Skin epidermis (tissue), 12 donors: Measurements from ENCODE around the gene DAO.
A peak's percentile ranks its signal among the peaks of the same experiment; 100 is the strongest.
"Not testable (repeated sequence)": the region's sequence is repeated elsewhere in the genome, so short reads cannot be mapped to it uniquely, and the experiment has no call there.

ENCODE experiments used
- H3K27ac ChIP-seq, 21 experiments: fragments of 200-600 bp; sonication (generic) in 11 of 21; one replicate each; pipeline ENCODE4 v1.5.0; 2020; ENCODE audit warnings: mild to moderate bottlenecking in 3 of 21, inconsistent platforms in 2 of 21, moderate library complexity in 2 of 21
- H3K4me3 ChIP-seq, 7 experiments: fragments of 200-600 bp; sonication (generic) in 2 of 7; one replicate each; pipeline ENCODE4 v1.5.0; 2020; ENCODE audit warnings: inconsistent platforms in 2 of 7, mild to moderate bottlenecking in 2 of 7, moderate library complexity in 1 of 7

Gene DAO

DNA sequence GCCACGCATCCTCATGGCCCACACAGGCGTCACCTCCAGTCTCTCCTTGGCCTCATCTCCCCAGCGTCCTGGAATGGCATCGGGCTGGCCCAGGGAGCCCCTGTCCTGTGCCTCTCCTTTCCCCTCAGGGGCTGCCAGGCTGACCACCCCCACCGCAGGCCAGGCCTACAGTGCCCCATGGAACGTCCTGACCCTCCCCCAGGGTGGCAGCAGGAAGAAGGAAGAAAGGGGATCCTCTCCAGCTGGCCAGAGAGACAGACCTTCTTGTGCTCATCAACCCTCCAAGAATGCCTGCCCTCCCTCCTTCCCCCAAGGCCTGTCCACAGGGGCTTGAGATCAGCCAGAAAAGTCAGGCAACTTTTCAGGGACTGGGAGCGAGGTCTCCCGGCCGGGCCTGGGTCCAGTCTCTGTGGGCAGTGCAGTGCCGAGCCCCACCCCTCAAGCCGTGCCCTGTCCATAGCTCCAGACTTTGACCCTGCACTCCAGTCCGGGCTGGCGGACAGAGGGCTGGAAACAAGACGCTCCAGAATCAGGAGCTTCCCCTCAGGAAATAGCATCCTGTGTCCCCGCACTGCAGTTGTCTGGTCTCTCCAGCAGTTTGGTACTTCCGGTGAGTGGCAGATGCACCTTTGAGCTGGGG is at the start of gene DAO:
DAO (plus strand) TSS at position 478 of the 640 bp plus-strand sequence. CDS start 4,915 bp downstream, outside the sequence.
- no peak within 1 kb of the TSS for H3K4me3 ChIP-seq
- H3K27ac ChIP-seq: no peak within 1 kb of the TSS

DNA sequence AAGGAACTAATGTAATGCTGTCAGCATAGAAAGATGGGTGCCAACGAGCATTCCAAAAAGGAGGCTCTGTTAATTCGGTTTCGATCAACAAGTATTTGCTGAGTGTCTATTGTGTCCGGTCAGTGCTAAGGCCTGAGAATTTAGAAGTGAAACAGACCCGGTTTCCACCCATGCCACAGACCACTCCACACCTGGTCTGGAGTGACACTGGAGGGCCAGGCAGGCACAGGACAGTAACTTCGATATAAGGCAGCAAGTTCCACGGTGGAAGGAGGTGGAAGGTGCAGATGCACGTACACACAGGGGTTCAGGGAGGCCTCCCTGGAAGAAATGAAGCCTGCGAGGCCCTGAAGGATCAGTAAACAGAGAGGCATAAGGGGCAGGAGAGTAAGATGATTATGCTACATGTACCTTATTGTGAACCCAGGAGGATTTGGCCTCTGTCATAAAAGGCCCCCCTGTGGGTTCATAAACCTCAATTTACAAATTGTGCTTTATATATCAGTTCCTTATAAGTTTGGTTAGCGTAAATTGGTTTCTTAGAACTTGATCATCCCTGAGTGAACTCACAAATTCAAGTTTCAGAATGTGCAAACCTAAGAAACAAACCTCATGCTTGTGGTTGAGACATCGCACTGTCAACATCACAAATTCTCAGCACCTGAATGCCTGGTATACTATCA is 48.4 kb upstream of the DAO start:
- no peak overlapping the region for H3K4me3 ChIP-seq
- H3K27ac ChIP-seq: peak overlapping the region in 11 of 21 experiments; percentile 5 to 87 (median 61)

DNA sequence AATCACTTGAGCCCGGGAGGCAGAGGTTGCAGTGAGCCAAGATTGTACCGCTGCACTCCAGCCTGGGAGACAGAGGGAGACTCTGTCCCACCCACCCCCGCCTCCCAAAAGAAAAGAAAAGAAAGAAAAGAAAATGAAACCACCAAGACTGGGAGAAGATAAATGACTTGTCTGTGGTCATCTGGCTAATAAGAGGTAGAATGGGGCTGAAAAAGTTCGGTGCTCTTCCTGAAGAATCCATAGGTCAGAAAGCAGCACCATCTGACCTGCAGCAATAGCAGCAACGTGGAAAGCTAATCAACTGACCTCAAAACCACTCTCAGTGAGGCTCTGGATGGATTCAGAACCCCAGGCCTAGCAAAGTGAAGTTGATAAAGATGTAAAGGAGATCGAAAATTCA is 47.7 kb upstream of the DAO start:
- Histone ChIP-seq H3K4me3 (no peak overlapping the region), H3K27ac (peak overlapping the region in 16 of 21 experiments; percentile 12 to 87 (median 74))

DNA sequence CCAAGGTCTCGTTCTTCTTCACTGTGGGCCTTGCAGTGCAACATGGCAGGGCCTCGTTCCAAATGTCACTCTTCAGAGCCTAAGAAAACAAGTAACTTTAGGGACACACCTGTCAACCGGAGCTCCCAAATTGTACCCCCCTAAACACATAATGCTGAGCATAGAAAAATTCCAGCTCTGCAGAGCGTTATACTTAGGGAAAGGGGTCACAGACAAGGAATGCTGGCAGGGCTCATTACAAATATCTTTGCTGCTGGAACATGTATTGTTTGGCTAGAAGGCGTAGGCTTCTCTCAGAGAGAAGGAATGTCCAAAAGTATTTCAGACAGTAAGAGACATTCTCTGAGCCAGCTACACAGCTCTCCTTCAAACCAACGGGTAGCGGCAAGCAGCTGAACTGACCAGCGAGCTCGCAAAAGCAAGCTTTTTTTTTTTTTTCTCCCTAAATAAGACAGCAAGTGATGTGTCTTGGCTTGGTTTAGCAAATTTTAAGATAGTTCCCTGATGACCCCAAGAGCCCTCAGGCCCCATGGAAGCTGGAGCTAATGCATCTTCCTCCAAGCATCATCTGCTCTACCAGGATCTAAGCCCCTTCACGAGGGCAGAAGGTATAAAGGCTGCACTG is 47.0 kb upstream of the DAO start:
- Histone ChIP-seq H3K27ac (peak overlapping the region in 20 of 21 experiments; percentile 2 to 87 (median 71)), H3K4me3 (no peak overlapping the region)

GRCh38 chr12:108833355-108833733 is 46.5 kb upstream of the DAO start:
- H3K4me3 ChIP-seq: no peak overlapping the region
- H3K27ac ChIP-seq: peak overlapping the region in 20 of 21 experiments; percentile 2 to 87 (median 71)

DNA sequence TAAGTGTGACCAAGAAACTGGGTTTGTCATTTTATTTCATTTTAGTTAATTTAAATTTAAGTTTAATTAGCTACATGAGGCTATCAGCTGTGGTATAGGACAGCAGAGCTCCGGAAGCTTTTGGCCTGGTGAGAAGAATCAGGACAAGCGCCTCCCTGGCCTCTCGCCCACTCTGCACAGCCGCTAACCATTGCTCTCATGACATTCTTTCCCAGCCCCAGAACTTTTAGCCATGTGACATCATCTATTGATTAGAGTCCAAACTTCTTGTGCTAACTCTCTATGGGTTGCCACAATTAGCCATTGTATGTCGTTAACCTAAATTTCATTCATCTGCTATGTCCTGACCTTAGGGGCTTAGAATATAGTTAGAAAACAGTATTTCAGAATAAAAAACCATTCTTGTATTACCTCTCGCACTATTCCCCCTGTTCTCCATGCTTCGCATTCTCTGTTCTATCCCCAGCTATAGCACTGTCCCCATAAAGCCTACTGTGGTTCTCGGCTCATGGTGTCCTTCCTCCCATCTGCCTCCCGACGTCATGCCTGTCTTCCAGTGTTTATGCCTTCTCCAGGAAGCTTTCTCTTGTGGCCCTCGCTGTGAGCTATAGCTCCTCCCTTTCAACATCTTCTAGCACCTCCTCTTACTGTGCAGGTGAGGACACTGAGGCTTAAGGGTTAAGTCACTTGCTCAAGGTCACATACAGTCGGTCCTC is 46.0 kb upstream of the DAO start:
- Histone ChIP-seq H3K4me3 (no peak overlapping the region), H3K27ac (peak overlapping the region in 20 of 21 experiments; percentile 31 to 87 (median 71))

DNA sequence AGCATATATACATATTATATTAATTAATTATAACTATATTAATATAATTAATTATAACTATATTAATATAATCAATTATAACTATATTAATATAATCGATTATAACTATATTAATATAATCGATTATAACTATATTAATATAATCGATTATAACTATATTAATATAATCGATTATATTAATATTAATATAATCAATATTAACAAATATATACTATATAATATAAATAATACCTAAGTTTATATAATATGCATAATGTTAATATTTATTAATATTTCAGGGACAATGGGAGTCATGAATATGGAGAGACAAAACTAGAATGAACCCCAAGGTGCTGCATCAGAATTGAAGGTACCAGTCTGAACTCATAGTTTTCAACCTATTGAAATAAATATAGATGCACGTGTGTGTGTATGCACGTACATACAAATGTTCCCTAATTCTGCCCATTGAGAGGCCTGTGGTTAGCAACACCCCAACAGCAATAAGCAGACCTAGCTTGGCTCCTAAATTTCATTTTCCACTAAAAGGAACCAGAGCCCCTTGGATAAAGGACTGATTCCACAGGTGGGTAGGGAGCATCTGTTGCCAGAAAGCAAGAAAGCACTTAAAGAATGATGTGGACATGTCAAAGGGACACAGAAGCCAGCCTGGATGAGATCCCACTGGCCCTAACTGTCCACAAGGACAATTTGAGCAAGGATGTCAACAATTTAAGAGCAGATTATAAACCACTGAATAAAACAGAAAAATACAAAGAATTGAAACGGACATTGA is 43.8 kb upstream of the DAO start:
- Histone ChIP-seq H3K27ac (peak overlapping the region in 7 of 21 experiments; percentile 72 to 92 (median 88)), H3K4me3 (no peak overlapping the region)

GRCh38 chr12:108837239-108837638 is 42.7 kb upstream of the DAO start:
- H3K4me3 ChIP-seq: no peak overlapping the region
- peak overlapping the region in 16 of 21 experiments; percentile 67 to 92 (median 87) for H3K27ac ChIP-seq

GRCh38 chr12:108837680-108838079 is 42.2 kb upstream of the DAO start:
- Histone ChIP-seq H3K27ac (peak overlapping the region in 20 of 21 experiments; percentile 67 to 92 (median 84)), H3K4me3 (no peak overlapping the region)

GRCh38 chr12:108838194-108839017 is 41.5 kb upstream of the DAO start:
- Histone ChIP-seq H3K27ac (peak overlapping the region in 20 of 21 experiments; percentile 67 to 92 (median 84)), H3K4me3 (no peak overlapping the region)

- peak overlapping the region in 20 of 21 experiments; percentile 57 to 92 (median 84) for H3K27ac ChIP-seq
- H3K4me3 ChIP-seq: no peak overlapping the region
These were observed 40.6 kb upstream of the DAO start for GRCh38 chr12:108839018-108839889.

- Histone ChIP-seq H3K27ac (peak overlapping the region in 20 of 21 experiments; percentile 57 to 92 (median 84)), H3K4me3 (no peak overlapping the region)
These were observed 40.0 kb upstream of the DAO start for GRCh38 chr12:108839890-108840230.

DNA sequence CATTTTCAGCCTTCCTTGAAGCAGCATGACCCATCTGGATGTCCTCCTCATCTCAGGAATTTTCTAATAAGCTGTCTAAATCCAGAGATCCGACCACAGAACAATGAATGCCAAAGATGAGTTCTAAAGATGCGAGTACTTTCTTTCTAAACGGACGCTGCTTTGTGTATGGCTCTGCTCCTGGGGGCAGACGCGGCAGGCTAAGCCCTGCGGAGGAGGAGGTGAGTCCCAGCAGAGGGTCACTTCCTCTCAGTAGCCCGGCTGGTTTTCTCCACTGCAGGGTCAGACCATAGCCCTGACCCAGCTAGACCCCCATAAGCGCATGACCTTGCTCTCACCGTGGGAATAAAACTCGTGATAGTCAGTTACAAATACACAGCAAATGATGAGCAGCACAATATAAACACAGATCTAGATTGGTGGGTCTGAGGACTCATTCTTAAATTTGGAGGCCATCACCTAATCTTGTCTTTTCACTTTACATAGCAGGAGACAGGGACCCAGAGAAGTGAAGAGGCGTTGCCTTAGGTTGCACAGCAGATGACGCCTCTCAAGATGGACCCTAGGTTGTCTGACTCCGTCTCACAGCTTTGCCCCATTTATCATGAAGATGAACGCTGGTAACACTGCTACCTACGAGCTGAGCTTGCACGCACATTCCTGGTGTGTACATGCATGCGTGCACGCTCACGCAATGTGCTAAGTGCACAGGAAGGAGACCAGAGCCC is 39.1 kb upstream of the DAO start:
- H3K27ac ChIP-seq: peak overlapping the region in 16 of 21 experiments; percentile 67 to 92 (median 84)
- H3K4me3 ChIP-seq: no peak overlapping the region

DNA sequence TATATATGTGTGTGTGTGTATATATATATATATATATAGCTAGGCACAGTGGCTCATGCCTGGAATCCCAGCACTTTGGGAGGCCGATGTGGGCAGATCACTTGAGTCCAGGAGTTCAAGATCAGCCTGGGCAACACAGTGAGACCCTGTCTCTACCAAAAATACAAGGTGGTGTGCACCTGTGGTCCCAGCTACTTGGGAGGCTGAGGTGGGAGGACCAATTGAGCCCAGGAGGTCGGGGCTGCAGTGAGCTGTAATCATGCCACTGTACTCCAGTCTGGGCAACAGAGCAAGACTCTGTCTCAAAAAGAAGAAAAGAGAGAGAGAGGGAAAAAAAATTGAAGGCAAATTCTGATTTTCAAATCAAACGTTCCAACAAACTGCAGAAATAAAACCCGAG is 38.1 kb upstream of the DAO start:
- H3K27ac ChIP-seq: peak overlapping the region in 10 of 21 experiments; percentile 6 to 90 (median 39)
- not testable (repeated sequence) for H3K4me3 ChIP-seq

DNA sequence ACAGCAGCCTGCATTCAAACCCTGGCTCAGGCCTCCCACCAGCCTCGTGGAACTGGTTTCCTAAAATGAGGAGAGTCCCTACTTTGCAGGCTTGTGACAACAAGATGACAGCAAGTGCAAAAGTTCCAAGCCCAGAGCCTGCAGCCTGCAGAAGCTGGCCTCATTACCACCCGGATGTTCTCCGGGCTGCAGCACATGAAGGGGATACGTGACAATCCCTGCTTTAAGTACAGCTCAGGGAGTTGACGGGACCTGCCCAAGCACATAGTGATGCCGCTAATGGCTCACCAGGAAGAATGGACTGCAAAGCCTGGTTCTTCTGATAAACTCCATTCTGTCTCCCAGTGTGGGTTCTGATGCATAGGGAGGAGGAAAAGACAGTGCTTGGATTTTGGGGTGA is 37.5 kb upstream of the DAO start:
- no peak overlapping the region for H3K4me3 ChIP-seq
- peak overlapping the region in 12 of 21 experiments; percentile 6 to 90 (median 36) for H3K27ac ChIP-seq

DNA sequence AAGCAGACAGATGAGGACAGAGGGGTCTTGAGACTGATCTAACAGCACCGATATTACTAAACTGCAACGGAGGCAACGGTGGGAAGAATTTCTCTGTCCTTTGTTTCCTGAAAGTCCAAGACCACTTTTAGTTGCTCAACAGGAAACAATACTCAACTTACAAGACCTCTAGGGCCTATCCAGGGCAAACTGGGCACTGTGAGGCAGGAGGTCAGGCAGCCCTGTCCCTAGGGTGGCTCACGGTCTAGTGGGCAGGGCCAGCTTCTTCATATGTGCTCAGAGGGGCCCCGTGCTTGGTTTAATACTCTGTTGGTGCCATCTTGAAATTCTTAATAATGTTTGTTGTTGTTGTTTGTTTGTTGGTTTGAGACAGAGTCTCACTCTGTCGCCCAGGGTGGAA is 36.7 kb upstream of the DAO start:
- H3K4me3 ChIP-seq: no peak overlapping the region
- H3K27ac ChIP-seq: peak overlapping the region in 7 of 21 experiments; percentile 10 to 61 (median 34)

DNA sequence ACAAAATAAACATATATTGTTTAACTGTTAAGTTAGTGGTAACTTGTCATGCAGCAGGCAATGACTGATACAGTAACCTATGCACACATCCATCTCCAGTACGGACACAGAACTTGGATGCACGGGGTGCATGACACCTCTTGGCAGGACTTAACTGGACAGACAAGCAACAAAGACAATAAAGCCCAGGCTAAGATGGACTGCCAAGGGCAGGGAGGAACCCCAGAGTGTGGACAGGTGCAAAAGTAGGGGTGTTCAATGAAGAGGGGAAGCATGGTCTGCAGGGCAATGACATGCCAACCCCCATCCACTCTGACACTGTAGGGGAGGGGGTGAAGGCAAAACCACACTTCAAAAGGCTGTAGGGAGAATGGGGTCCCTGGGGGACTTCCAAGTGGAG is 34.2 kb upstream of the DAO start:
- peak overlapping the region in 5 of 21 experiments; percentile 21 to 38 (median 32) for H3K27ac ChIP-seq
- no peak overlapping the region for H3K4me3 ChIP-seq
